Thyroid gland (tissue), 4 donors: Measurements from ENCODE around the gene BAK1.

Source experiments
- POLR2A ChIP-seq, 2 donors: fragments of 450-650 bp; IDR thresholded peaks; one replicate each; pipeline ENCODE4 v1.6.1; 2017; ENCODE audit warnings: antibody characterized with exemption in 2 of 2, mild to moderate bottlenecking in 2 of 2, moderate library complexity in 1 of 2
- TF ChIP-seq, protein P1 (sequence below), 6 experiments: fragments of 200-600 bp in 3 of 6; fragments of 450-650 bp in 3 of 6; sonication (generic) in 3 of 6; IDR thresholded peaks; one replicate each; pipeline ENCODE4 v1.5.1; 2016 to 2019; ENCODE audit warnings: antibody characterized with exemption in 6 of 6, mild to moderate bottlenecking in 2 of 6, inconsistent platforms in 1 of 6, moderate library complexity in 1 of 6

- TF ChIP-seq, protein P1, sequence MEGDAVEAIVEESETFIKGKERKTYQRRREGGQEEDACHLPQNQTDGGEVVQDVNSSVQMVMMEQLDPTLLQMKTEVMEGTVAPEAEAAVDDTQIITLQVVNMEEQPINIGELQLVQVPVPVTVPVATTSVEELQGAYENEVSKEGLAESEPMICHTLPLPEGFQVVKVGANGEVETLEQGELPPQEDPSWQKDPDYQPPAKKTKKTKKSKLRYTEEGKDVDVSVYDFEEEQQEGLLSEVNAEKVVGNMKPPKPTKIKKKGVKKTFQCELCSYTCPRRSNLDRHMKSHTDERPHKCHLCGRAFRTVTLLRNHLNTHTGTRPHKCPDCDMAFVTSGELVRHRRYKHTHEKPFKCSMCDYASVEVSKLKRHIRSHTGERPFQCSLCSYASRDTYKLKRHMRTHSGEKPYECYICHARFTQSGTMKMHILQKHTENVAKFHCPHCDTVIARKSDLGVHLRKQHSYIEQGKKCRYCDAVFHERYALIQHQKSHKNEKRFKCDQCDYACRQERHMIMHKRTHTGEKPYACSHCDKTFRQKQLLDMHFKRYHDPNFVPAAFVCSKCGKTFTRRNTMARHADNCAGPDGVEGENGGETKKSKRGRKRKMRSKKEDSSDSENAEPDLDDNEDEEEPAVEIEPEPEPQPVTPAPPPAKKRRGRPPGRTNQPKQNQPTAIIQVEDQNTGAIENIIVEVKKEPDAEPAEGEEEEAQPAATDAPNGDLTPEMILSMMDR (IDR thresholded peaks at IDR 0.05): peak in 3 of 6 experiments; percentile 23 to 33 (median 28)
- no peak for TF ChIP-seq POLR2A (IDR thresholded peaks at IDR 0.05)
These were observed 27.7 kb upstream of the BAK1 start for GRCh38 chr6:33607784-33608161.
